Astrocyte of the spinal cord (primary cell): ENCODE measurements around the gene DTNA.
A peak's percentile ranks its signal among the peaks of the same experiment; 100 is the strongest.
"Not testable (repeated sequence)": the region's sequence is repeated elsewhere in the genome, so short reads cannot be mapped to it uniquely, and the experiment has no call there.

Experiments used
- DNase-seq: peaks from one replicate; pipeline ENCODE4 v3.0.0; 2011; ENCODE audit warnings: low read depth, low spot score
- H3K4me3 ChIP-seq: 2 replicates; pipeline ENCODE4 v1.5.1; 2011; ENCODE audit warnings: low read depth, mild to moderate bottlenecking, low read length, moderate library complexity
- CTCF ChIP-seq: IDR thresholded peaks from 2 replicates; pipeline ENCODE4 v1.5.1; 2012; ENCODE audit warnings: low read depth, mild to moderate bottlenecking, low read length, inconsistent platforms
- in situ Hi-C: cut with HindIII; loops from 2 replicates; pipeline ENCODE4 v1.10.0; 2017; ENCODE audit warnings: low sequenced_read_pairs

DTNA gene

GRCh38 chr18:34901299-34901698 lies 191.2 kb downstream of the DTNA start:
- no peak overlapping the region for H3K4me3 ChIP-seq
- TF ChIP-seq CTCF = no peak
- DNase-seq = no peak
- in situ Hi-C loops = no loop called here

DNA sequence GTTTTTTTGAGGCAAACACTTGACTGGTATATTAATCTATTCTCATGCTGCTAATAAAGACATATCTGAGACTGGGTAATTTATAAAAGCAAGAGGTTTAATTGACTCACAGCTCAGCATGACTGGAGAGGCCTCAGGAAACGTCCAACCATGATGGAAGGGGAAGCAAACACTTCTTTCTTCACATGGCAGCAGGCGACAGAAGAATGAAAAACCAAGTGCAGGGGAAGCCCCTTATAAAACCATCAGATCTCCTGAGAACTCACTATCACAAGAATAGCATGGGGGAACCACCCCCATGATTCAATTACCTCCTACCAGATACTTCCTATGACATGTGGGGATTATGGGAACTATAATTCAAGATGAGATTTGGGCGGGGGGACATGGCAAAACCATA lies 194.9 kb downstream of the DTNA start:
- TF ChIP-seq CTCF = no peak
- no peak for DNase-seq
- in situ Hi-C loops = no loop called here
- no peak overlapping the region for H3K4me3 ChIP-seq

DNA sequence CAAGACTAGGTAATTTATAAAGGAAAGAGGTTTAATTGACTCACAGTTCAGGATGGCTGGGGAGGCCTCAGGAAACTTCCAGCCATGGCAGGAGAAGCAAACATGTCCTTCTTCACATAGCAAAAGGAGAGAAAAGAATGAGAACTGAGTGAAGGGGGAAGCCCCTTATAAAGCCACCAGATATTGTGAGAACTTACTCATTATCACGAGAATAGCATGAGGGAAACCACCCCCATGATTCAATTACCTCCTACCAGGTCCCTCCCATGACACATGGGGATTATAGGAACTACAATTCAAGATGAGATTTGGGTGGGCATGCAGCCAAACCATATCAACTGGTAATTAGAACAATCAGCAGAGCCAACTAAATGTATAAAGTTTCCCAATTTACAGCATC lies 196.9 kb downstream of the DTNA start:
- DNase-seq, in situ Hi-C loops, H3K4me3 ChIP-seq: not testable (repeated sequence)

GRCh38 chr18:34909637-34910364 lies 199.7 kb downstream of the DTNA start:
- peak; percentile 65 for DNase-seq
- no peak overlapping the region for H3K4me3 ChIP-seq
- TF ChIP-seq CTCF = no peak
- in situ Hi-C loops = no loop called here

DNA sequence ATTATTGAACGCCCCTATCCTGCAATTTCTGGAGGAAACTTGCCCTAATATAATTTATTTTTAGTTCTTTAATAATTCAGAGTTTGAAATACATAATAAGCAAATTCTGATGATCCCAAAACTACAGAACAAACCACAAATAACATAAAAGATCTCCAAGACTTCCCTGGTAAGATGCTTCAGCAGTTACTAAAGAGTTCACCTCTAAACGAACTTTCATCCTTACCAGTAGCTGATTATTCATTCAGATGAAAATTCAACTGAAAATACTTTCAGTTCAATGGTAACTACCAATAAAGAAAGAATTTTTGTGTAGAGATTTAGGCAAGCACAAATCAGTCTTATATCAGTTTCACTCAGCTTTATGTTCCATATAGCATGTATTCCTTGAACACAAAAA lies 201.0 kb downstream of the DTNA start:
- H3K4me3 ChIP-seq = no peak overlapping the region
- TF ChIP-seq CTCF = no peak
- in situ Hi-C loops = no loop called here
- DNase-seq = no peak

- in situ Hi-C loops = no loop called here
- no peak for TF ChIP-seq CTCF
- H3K4me3 ChIP-seq = no peak overlapping the region
- DNase-seq = peak; percentile 93
Observed at GRCh38 chr18:34911661-34912384, 201.7 kb downstream of the DTNA start.
